H1 (cell line): ENCODE measurements around the gene SLC38A8. TPM values are rescaled to one million over a fixed set of nuclear protein-coding genes. Genes with fewer than 3 reads are reported as not detected.

Source experiments
- CTCF ChIA-PET: fragments of 300-600 bp; sonication (Branson Sonifier 250); formaldehyde crosslinking; loops from one replicate; lab custom pipeline; 2021; ENCODE audit not compliant: partially characterized antibody; lab: Charles Lee
- POLR2A ChIA-PET: fragments of 300-600 bp; sonication (Branson Sonifier 250); formaldehyde crosslinking; loops from one replicate; lab custom pipeline; 2021; ENCODE audit warnings: inconsistent platforms; ENCODE audit not compliant: partially characterized antibody; lab: Charles Lee
- DNase-seq, 2 experiments: peaks; one replicate each; pipeline versions ENCODE4 v3.0.0 to v3.0.0-alpha.2; 2010 to 2022; ENCODE audit warnings: low spot score in 2 of 2, low read depth in 1 of 2, mixed read lengths in 1 of 2
- FAIRE-seq: peaks from 2 replicates; lab custom pipeline; 2011; peaks lifted over from hg19 to GRCh38; lab: Jason Lieb, UNC
- H2AFZ ChIP-seq: 2 replicates; pipeline ENCODE4 v1.8.1; 2012; ENCODE audit warnings: low read length, inconsistent platforms
- H2AK5ac ChIP-seq: 2 replicates; pipeline ENCODE4 v1.6.1; 2013; ENCODE audit warnings: low read depth, low read length
- H2BK120ac ChIP-seq: replicated peaks from 2 replicates; pipeline ENCODE3; 2013; ENCODE audit warnings: low read depth, low read length, inconsistent platforms
- H2BK12ac ChIP-seq: 2 replicates; pipeline ENCODE4 v1.6.1; 2013; ENCODE audit warnings: low read depth, low read length
- H2BK15ac ChIP-seq: 2 replicates; pipeline ENCODE4 v1.6.1; 2013; ENCODE audit warnings: low read length
- H2BK20ac ChIP-seq: 2 replicates; pipeline ENCODE4 v1.6.1; 2013; ENCODE audit warnings: low read length
- H2BK5ac ChIP-seq: 2 replicates; pipeline ENCODE4 v1.6.1; 2013; ENCODE audit warnings: low read depth, low read length
- H3K14ac ChIP-seq: 2 replicates; pipeline ENCODE4 v1.6.1; 2013; ENCODE audit warnings: inconsistent platforms; ENCODE audit not compliant: insufficient read length
- H3K18ac ChIP-seq: 2 replicates; pipeline ENCODE4 v1.6.1; 2013; ENCODE audit warnings: low read length; ENCODE audit errors: extremely low read depth
- H3K23ac ChIP-seq: 2 replicates; pipeline ENCODE4 v1.6.1; 2013; ENCODE audit warnings: inconsistent platforms; ENCODE audit not compliant: insufficient read length
- H3K23me2 ChIP-seq: 2 replicates; pipeline ENCODE4 v1.6.1; 2013; ENCODE audit warnings: low read depth, low read length
- H3K27ac ChIP-seq: 2 replicates; pipeline ENCODE4 v1.6.1; 2011; ENCODE audit warnings: low read depth, low read length, inconsistent platforms
- H3K27me3 ChIP-seq, 4 experiments: replicated peaks in 1 of 4; 1 replicate in 1 of 4; 2 replicates in 3 of 4; pipeline versions ENCODE4 v1.6.1 to v1.8.1; 2011 to 2013; ENCODE audit warnings: low read length in 3 of 4, mild to moderate bottlenecking in 3 of 4, inconsistent platforms in 2 of 4, mixed read lengths in 2 of 4, moderate library complexity in 1 of 4; ENCODE audit not compliant: control insufficient read depth in 3 of 4, insufficient read depth in 3 of 4; ENCODE audit errors: extremely low read depth in 1 of 4
- H3K36me3 ChIP-seq, 4 experiments: 2 replicates each; pipeline versions ENCODE4 v1.6.1 to v1.8.1; 2011 to 2013; ENCODE audit warnings: mild to moderate bottlenecking in 4 of 4, low read length in 3 of 4, moderate library complexity in 2 of 4, control low read depth in 1 of 4, inconsistent platforms in 1 of 4; ENCODE audit not compliant: insufficient read depth in 4 of 4, control insufficient read depth in 2 of 4
- H3K4ac ChIP-seq: replicated peaks from 2 replicates; pipeline ENCODE3; 2013; ENCODE audit warnings: low read length, low read depth, mixed read lengths, inconsistent platforms; ENCODE audit not compliant: insufficient read length
- H3K4me1 ChIP-seq, 4 experiments: replicated peaks in 1 of 4; 1 replicate in 1 of 4; 2 replicates in 3 of 4; pipeline versions ENCODE4 v1.6.1 to v1.8.1; 2011 to 2013; ENCODE audit warnings: low read length in 3 of 4, inconsistent platforms in 2 of 4, mixed read lengths in 1 of 4; ENCODE audit not compliant: insufficient read depth in 4 of 4, control insufficient read depth in 3 of 4
- H3K4me2 ChIP-seq, 2 experiments: 2 replicates each; pipeline versions ENCODE4 v1.6.1 to v1.8.1; 2011 to 2013; ENCODE audit warnings: low read depth in 2 of 2, low read length in 2 of 2, control low read depth in 1 of 2, inconsistent platforms in 1 of 2, mild to moderate bottlenecking in 1 of 2; ENCODE audit not compliant: insufficient read depth in 1 of 2
- H3K4me3 ChIP-seq, 4 experiments: fragments of 200-600, 300-600 bp in 1 of 4; sonication (generic), shearing (Covaris generic), sonication (Bioruptor Twin) in 1 of 4; 2 replicates each; pipeline versions ENCODE4 v1.5.1 to v1.8.1; 2011 to 2016; ENCODE audit warnings: low read length in 4 of 4, low read depth in 3 of 4, control low read depth in 2 of 4, inconsistent platforms in 2 of 4, mild to moderate bottlenecking in 2 of 4, mixed read lengths in 1 of 4, moderate library complexity in 1 of 4; ENCODE audit not compliant: insufficient read depth in 2 of 4; ENCODE audit errors: extremely low read depth in 1 of 4
- H3K56ac ChIP-seq: replicated peaks from 2 replicates; pipeline ENCODE3; 2013; ENCODE audit warnings: low read depth, mild to moderate bottlenecking, mixed read lengths, low read length, inconsistent platforms; ENCODE audit not compliant: insufficient read length
- H3K79me1 ChIP-seq: 2 replicates; pipeline ENCODE4 v1.6.1; 2013; ENCODE audit warnings: low read depth, low read length, control low read depth
- H3K79me2 ChIP-seq, 2 experiments: 2 replicates each; pipeline versions ENCODE4 v1.6.1 to v1.8.1; 2012 to 2013; ENCODE audit warnings: low read length in 2 of 2, mild to moderate bottlenecking in 2 of 2, inconsistent platforms in 1 of 2; ENCODE audit not compliant: insufficient read depth in 2 of 2, control insufficient read depth in 1 of 2
- H3K9ac ChIP-seq, 4 experiments: replicated peaks in 1 of 4; 1 replicate in 1 of 4; 2 replicates in 3 of 4; pipeline versions ENCODE4 v1.6.1 to v1.8.1; 2011 to 2013; ENCODE audit warnings: low read depth in 3 of 4, low read length in 3 of 4, control low read depth in 2 of 4, mild to moderate bottlenecking in 2 of 4, moderate library complexity in 2 of 4, inconsistent platforms in 1 of 4; ENCODE audit errors: extremely low read depth in 1 of 4
- H3K9me3 ChIP-seq, 2 experiments: 2 replicates each; pipeline versions ENCODE4 v1.6.1 to v1.8.1; 2012 to 2013; ENCODE audit warnings: mild to moderate bottlenecking in 2 of 2, moderate library complexity in 2 of 2, control low read depth in 1 of 2, inconsistent platforms in 1 of 2, low read depth in 1 of 2, low read length in 1 of 2, mixed read lengths in 1 of 2; ENCODE audit not compliant: insufficient read depth in 2 of 2
- H4K20me1 ChIP-seq, 2 experiments: replicated peaks in 1 of 2; 2 replicates each; pipeline versions ENCODE3 to v1.8.1; 2011 to 2013; ENCODE audit warnings: inconsistent platforms in 2 of 2, low read length in 2 of 2, mild to moderate bottlenecking in 1 of 2; ENCODE audit not compliant: insufficient read depth in 2 of 2, control insufficient read depth in 1 of 2
- H4K5ac ChIP-seq: 2 replicates; pipeline ENCODE4 v1.6.1; 2013; ENCODE audit warnings: low read length, low read depth, mixed read lengths, inconsistent platforms; ENCODE audit not compliant: insufficient read length
- H4K8ac ChIP-seq: 2 replicates; pipeline ENCODE4 v1.8.0; 2013; ENCODE audit warnings: mild to moderate bottlenecking, moderate library complexity, low read length, inconsistent platforms; ENCODE audit not compliant: insufficient read depth; ENCODE audit errors: extremely low read depth
- H4K91ac ChIP-seq: replicated peaks from 2 replicates; pipeline ENCODE3; 2013; ENCODE audit warnings: low read length, mixed read lengths, inconsistent platforms; ENCODE audit not compliant: insufficient read length
- BACH1 ChIP-seq: IDR thresholded peaks from 2 replicates; pipeline ENCODE4 v1.6.1; 2012; ENCODE audit warnings: low read length, improper control_type of control experiment
- BCL11A ChIP-seq, 2 experiments: IDR thresholded peaks; one replicate each; pipeline ENCODE4 v1.6.1; 2011; ENCODE audit warnings: low read depth in 2 of 2, low read length in 2 of 2, mild to moderate bottlenecking in 2 of 2
- E2F6 ChIP-seq: IDR thresholded peaks from 2 replicates; pipeline ENCODE4 v1.6.1; 2012; ENCODE audit warnings: inconsistent platforms
- EP300 ChIP-seq, 2 experiments: IDR thresholded peaks; 1 replicate in 1 of 2; 2 replicates in 1 of 2; pipeline ENCODE4 v1.6.1; 2011 to 2012; ENCODE audit warnings: low read depth in 2 of 2, low read length in 2 of 2, mild to moderate bottlenecking in 2 of 2, borderline replicate concordance in 1 of 2, inconsistent platforms in 1 of 2, moderate library complexity in 1 of 2
- FOSL1 ChIP-seq: IDR thresholded peaks from 2 replicates; pipeline ENCODE4 v1.6.1; 2011; ENCODE audit warnings: mild to moderate bottlenecking, low read depth, low read length, moderate library complexity; ENCODE audit not compliant: insufficient read depth
- POLR2A ChIP-seq, 2 experiments: IDR thresholded peaks; 1 replicate in 1 of 2; 2 replicates in 1 of 2; pipeline ENCODE4 v1.6.1; 2011; ENCODE audit warnings: low read depth in 2 of 2, low read length in 2 of 2, mild to moderate bottlenecking in 2 of 2; ENCODE audit errors: control extremely low read depth in 1 of 2
- RBBP5 ChIP-seq: IDR thresholded peaks from 2 replicates; pipeline ENCODE4 v1.7.1; 2012; ENCODE audit warnings: low read depth, mild to moderate bottlenecking, inconsistent platforms, low read length, moderate library complexity, borderline replicate concordance
- RFX5 ChIP-seq: IDR thresholded peaks from 2 replicates; pipeline ENCODE4 v1.6.1; 2011; ENCODE audit warnings: low read depth, low read length, improper control_type of control experiment, borderline replicate concordance
- SAP30 ChIP-seq: fragments of 300-600 bp; sonication (generic); IDR thresholded peaks from 2 replicates; pipeline ENCODE4 v1.7.1; 2012; ENCODE audit warnings: low read length, moderate library complexity, mild to moderate bottlenecking, inconsistent platforms; ENCODE audit not compliant: insufficient read depth, insufficient replicate concordance
- TBP ChIP-seq: IDR thresholded peaks from 2 replicates; pipeline ENCODE4 v1.6.1; 2011; ENCODE audit warnings: low read depth, low read length, improper control_type of control experiment
- WGBS, 2 experiments: shearing (Covaris generic) in 1 of 2; methylation state at CpG; one replicate each; pipeline versions ENCODE4 v1.1.6 to v1.1.7; 2013 to 2015; ENCODE audit warnings: low lambda C conversion rate in 2 of 2, mixed read lengths in 2 of 2, inconsistent platforms in 1 of 2, low coverage in 1 of 2, missing lambda C conversion rate in 1 of 2; ENCODE audit not compliant: insufficient replicate concordance in 2 of 2, insufficient coverage in 1 of 2, insufficient read length in 1 of 2; ENCODE audit errors: extremely low coverage in 1 of 2, missing lambda C conversion rate in 1 of 2; 5-methylcytosine and 5-hydroxymethylcytosine counted together
- polyA plus RNA-seq, 7 experiments: library from polyadenylated mRNA; depleted of rRNA in 3 of 7; stranded (reverse) in 5 of 7; unstranded in 2 of 7; fragments of >200 nt in 5 of 7; fragments of 200-250 nt in 2 of 7; gene quantifications; 1 replicate in 5 of 7; 2 replicates in 1 of 7; 4 replicates in 1 of 7; pipeline versions ENCODE4 v1.2.1 to v1.2.3, GENCODE V29; 2011 to 2013; ENCODE audit warnings: missing spikeins in 2 of 7, mixed read lengths in 2 of 7
- total RNA-seq: library from RNA; stranded (reverse); fragmentation: NEBNext Ultra II Directional; extraction: Animal tissue kit (Norgen Biotek cat#: 25700); gene quantifications from 2 replicates; pipeline ENCODE4 v1.2.1, GENCODE V29; 2021
- TF ChIP-seq, protein P1 (sequence below): IDR thresholded peaks from 2 replicates; pipeline ENCODE4 v1.6.1; 2012; ENCODE audit warnings: low read length, inconsistent platforms

SLC38A8 gene
- total and polyA plus RNA-seq, 2 of the 8 experiments (the other 6 are each of a cell fraction or from before 2014, with no cell fraction given): 0.08 TPM; not detected in 1

DNA sequence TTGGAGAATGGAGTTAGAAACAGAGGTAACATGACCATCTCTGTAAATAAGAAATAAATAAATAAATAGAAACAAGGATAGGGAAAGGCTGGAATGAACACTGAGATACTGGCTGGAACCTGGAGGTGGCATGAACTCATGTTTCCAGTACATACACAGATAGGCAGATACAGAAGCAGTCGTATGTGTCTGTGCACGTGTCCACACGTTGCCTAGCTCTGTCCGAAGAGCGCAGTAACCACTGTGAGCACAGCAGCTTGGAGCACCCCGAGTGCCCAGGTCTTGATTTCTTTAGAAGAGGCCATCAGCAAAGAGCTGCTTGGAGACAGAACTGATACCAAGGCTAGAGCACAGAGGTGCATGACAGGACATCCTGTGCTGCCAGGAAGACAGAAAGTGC is 37.1 kb upstream of the SLC38A8 start:
- H3K4me2 ChIP-seq: no peak overlapping the region
- H3K79me1 ChIP-seq: no peaks in the 10 kb centered on the region; the same call in 1 of the 2 replicates
- H2BK12ac ChIP-seq: no peak overlapping the region
- H2BK15ac ChIP-seq: no peak overlapping the region
- peaks cover 0 to 4% of the 10 kb centered on the region in 2 experiments for H4K20me1 ChIP-seq
- no peak overlapping the region for H2AFZ ChIP-seq
- H3K79me2 ChIP-seq: peaks cover 0 to 8% of the 10 kb centered on the region in 2 experiments; a peak in 2 of 4 replicates
- H2BK5ac ChIP-seq: no peak overlapping the region
- H2AK5ac ChIP-seq: no peak overlapping the region
- no peak overlapping the region for H2BK20ac ChIP-seq
- no peak overlapping the region for H4K5ac ChIP-seq
- ChIA-PET CTCF (interaction anchor here (1.0 to 2.0 kb wide), 3 partner anchors 11 to 21 kb away, joined by 3 to 9 read pairs (median 4); no protein-coding TSS in a partner anchor), POLR2A (interaction anchor here (0.6 kb wide), 1 partner anchor 29 kb away, joined by 3 read pairs; no protein-coding TSS in a partner anchor)
- no peak overlapping the region for H3K4ac ChIP-seq
- H3K4me1 ChIP-seq: no peaks in the 10 kb centered on the region
- no peak overlapping the region for H4K91ac ChIP-seq
- H3K36me3 ChIP-seq: peaks cover 13 to 34% (median 23%) of the 10 kb centered on the region in 4 experiments; a peak in 7 of 8 replicates
- DNase-seq (no peak), FAIRE-seq (no peak)
- H2BK120ac ChIP-seq: no peak overlapping the region
- H3K14ac ChIP-seq: no peak overlapping the region
- H3K27ac ChIP-seq: no peak overlapping the region
- H3K9ac ChIP-seq: no peak overlapping the region
- H3K56ac ChIP-seq: no peak overlapping the region
- no peaks in the 10 kb centered on the region for H3K9me3 ChIP-seq
- no peaks in the 10 kb centered on the region for H3K27me3 ChIP-seq
- H4K8ac ChIP-seq: no peak overlapping the region
- WGBS, 2 experiments: 93% methylated on average over 6 of the region's 6 CpGs; no CpG with 5 or more reads in 1 of the 2 experiments
- H3K23ac ChIP-seq: no peak overlapping the region
- H3K23me2 ChIP-seq: no peaks in the 10 kb centered on the region
- no peak overlapping the region for H3K4me3 ChIP-seq
- no peak overlapping the region for H3K18ac ChIP-seq
- TF ChIP-seq SAP30 (no peak), RFX5 (no peak), BACH1 (no peak), BCL11A (IDR thresholded peaks at IDR 0.05; ENCODE audit: low read depth in 2 of 2, low read length in 2 of 2) (no peak), FOSL1 (no peak), POLR2A (IDR thresholded peaks at IDR 0.05; ENCODE audit: control extremely low read depth in 1 of 2, low read depth in 2 of 2, low read length in 2 of 2) (no peak), TBP (no peak), RBBP5 (no peak), EP300 (IDR thresholded peaks at IDR 0.05; ENCODE audit: borderline replicate concordance in 1 of 2, low read depth in 2 of 2, low read length in 2 of 2) (no peak), E2F6 (no peak)
- TF ChIP-seq, protein P1, sequence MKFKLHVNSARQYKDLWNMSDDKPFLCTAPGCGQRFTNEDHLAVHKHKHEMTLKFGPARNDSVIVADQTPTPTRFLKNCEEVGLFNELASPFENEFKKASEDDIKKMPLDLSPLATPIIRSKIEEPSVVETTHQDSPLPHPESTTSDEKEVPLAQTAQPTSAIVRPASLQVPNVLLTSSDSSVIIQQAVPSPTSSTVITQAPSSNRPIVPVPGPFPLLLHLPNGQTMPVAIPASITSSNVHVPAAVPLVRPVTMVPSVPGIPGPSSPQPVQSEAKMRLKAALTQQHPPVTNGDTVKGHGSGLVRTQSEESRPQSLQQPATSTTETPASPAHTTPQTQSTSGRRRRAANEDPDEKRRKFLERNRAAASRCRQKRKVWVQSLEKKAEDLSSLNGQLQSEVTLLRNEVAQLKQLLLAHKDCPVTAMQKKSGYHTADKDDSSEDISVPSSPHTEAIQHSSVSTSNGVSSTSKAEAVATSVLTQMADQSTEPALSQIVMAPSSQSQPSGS: no peak
